ENCODE data around the gene MYOM1. TPM values are rescaled to one million over a fixed set of nuclear protein-coding genes. Genes with fewer than 3 reads are reported as not detected.

The MYOM1 gene
- total RNA-seq, 1 experiment from 2014 or later, result 0.41 TPM

DNA sequence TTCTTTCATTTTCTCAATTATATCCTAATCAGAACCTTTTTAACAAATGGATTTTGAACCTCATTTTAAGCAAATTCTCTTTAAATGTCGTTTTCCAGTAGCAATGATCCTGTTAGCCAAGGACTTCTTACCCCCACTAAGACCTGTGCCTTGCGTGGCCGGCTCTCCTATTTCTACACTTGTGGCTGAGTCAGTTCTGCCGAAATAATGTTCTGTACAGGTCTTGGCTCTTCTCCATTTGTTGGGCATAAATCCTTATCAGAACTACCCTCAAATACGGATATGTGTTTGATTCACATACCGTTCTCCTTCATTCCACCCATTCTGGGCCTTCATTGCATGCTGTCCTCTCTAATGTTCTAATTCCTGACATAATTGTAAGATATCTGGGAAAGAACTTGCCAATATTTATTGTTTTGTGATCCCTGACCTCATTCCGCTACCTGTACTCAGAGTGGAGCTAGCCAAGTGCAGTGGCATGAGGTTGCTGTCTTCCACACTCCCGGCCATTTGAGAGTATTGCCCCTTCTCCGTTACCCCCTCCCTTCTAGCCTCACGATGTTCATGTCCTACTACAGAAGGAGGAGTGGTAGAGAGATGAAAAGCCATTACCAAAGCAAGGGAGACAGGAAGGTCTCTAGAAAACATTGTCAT is 78.7 kb downstream of the MYOM1 start:
- BruUV-seq (replicated peaks), result no TSS peak
- TF ChIP-seq, protein P1, sequence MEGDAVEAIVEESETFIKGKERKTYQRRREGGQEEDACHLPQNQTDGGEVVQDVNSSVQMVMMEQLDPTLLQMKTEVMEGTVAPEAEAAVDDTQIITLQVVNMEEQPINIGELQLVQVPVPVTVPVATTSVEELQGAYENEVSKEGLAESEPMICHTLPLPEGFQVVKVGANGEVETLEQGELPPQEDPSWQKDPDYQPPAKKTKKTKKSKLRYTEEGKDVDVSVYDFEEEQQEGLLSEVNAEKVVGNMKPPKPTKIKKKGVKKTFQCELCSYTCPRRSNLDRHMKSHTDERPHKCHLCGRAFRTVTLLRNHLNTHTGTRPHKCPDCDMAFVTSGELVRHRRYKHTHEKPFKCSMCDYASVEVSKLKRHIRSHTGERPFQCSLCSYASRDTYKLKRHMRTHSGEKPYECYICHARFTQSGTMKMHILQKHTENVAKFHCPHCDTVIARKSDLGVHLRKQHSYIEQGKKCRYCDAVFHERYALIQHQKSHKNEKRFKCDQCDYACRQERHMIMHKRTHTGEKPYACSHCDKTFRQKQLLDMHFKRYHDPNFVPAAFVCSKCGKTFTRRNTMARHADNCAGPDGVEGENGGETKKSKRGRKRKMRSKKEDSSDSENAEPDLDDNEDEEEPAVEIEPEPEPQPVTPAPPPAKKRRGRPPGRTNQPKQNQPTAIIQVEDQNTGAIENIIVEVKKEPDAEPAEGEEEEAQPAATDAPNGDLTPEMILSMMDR (IDR thresholded peaks at IDR 0.05; ENCODE audit: insufficient read depth in 1 of 2, low read depth in 1 of 2, low read length in 1 of 2, severe bottlenecking in 1 of 2, unreplicated experiment in 1 of 2), result no peak
- no peak overlapping the region for H3K27ac Mint-ChIP-seq (ENCODE audit: unreplicated experiment)
- H3K27me3 Mint-ChIP-seq (ENCODE audit: insufficient read depth, unreplicated experiment), result no peaks in the 10 kb centered on the region
- no peaks in the 10 kb centered on the region for H3K9me3 ChIP-seq
- H3K36me3 ChIP-seq (ENCODE audit: control insufficient read depth, insufficient read depth, low read length), result no peaks in the 10 kb centered on the region
- no peak for DNase-seq
- H3K36me3 Mint-ChIP-seq (ENCODE audit: insufficient read depth, unreplicated experiment), result peaks cover 4% of the 10 kb centered on the region
- H3K4me3 Mint-ChIP-seq (ENCODE audit: unreplicated experiment), result no peak overlapping the region
- peaks cover 5% of the 10 kb centered on the region for H3K4me1 ChIP-seq
- H3K27me3 ChIP-seq (replicated peaks; ENCODE audit: control insufficient read depth, insufficient read depth, low read length), result no peaks in the 10 kb centered on the region
- H3K4me1 Mint-ChIP-seq (ENCODE audit: low read depth, unreplicated experiment), result no peaks in the 10 kb centered on the region
- CTCF ChIA-PET, result no interaction called here
- no peaks in the 10 kb centered on the region for H3K9me3 Mint-ChIP-seq (ENCODE audit: unreplicated experiment)
- POLR2A ChIA-PET, result no interaction called here
- intact Hi-C loops (cut with micrococcal nuclease; ENCODE audit: unreplicated experiment), result no loop called here
- H3K4me3 ChIP-seq (ENCODE audit: low read depth, low read length), result no peak overlapping the region

DNA sequence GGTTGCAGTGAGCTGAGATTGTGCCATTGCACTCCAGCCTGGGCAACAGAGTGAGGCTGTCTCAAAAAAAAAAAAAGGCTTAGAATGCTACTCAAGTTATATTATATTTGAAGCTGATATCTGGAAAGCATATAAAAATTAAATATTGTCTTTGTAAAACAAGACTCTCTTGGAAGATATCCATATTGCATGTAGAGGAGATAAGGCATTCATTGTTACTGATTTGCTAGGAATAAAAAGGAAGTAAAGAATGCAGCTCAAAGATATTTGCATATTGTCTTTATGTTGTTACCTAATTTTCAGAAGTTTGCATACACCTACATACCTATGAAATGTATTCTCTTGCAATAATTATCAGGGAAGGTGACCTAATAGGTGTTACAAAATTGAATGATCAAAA is 79.4 kb downstream of the MYOM1 start:
- peaks cover 4% of the 10 kb centered on the region for H3K36me3 Mint-ChIP-seq (ENCODE audit: insufficient read depth, unreplicated experiment)
- no peak for DNase-seq
- POLR2A ChIA-PET, result no interaction called here
- Histone ChIP-seq H3K4me1 (peaks cover 5% of the 10 kb centered on the region), H3K27me3 (replicated peaks; ENCODE audit: control insufficient read depth, insufficient read depth, low read length) (no peaks in the 10 kb centered on the region), H3K9me3 (no peaks in the 10 kb centered on the region), H3K36me3 (ENCODE audit: control insufficient read depth, insufficient read depth, low read length) (no peaks in the 10 kb centered on the region), H3K4me3 (ENCODE audit: low read depth, low read length) (no peak overlapping the region)
- CTCF ChIA-PET, result no interaction called here
- H3K27me3 Mint-ChIP-seq (ENCODE audit: insufficient read depth, unreplicated experiment), result no peaks in the 10 kb centered on the region
- H3K4me1 Mint-ChIP-seq (ENCODE audit: low read depth, unreplicated experiment), result no peaks in the 10 kb centered on the region
- BruUV-seq (replicated peaks), result no TSS peak
- H3K4me3 Mint-ChIP-seq (ENCODE audit: unreplicated experiment), result no peak overlapping the region
- H3K9me3 Mint-ChIP-seq (ENCODE audit: unreplicated experiment), result no peaks in the 10 kb centered on the region
- TF ChIP-seq, protein P1 (IDR thresholded peaks at IDR 0.05; ENCODE audit: insufficient read depth in 1 of 2, low read depth in 1 of 2, low read length in 1 of 2, severe bottlenecking in 1 of 2, unreplicated experiment in 1 of 2), result no peak
- no peak overlapping the region for H3K27ac Mint-ChIP-seq (ENCODE audit: unreplicated experiment)
- intact Hi-C loops (cut with micrococcal nuclease; ENCODE audit: unreplicated experiment), result no loop called here

DNA sequence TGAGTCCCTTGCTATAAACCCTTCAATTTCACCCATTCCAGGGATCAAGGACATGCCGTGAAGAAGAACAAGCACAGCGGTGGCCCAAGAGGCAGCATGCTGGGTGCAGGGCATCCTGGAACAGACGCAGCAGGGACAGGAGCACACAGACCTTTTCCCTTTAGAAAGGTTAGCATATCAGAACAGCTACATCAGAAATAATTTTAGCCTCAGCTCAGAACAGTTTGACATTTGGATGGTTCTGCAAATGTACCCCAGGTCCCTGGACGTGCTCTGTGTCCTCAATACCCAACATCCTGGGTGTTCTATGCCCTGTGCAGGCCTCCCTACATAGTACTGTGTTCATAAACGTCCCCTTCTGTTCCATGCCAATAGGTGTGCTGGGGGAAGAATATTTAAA is 80.4 kb downstream of the MYOM1 start:
- Mint-ChIP-seq H3K4me3 (ENCODE audit: unreplicated experiment) (no peak overlapping the region), H3K27me3 (ENCODE audit: insufficient read depth, unreplicated experiment) (no peaks in the 10 kb centered on the region), H3K27ac (ENCODE audit: unreplicated experiment) (no peak overlapping the region), H3K36me3 (ENCODE audit: insufficient read depth, unreplicated experiment) (peaks cover 4% of the 10 kb centered on the region), H3K4me1 (ENCODE audit: low read depth, unreplicated experiment) (no peaks in the 10 kb centered on the region), H3K9me3 (ENCODE audit: unreplicated experiment) (no peaks in the 10 kb centered on the region)
- peaks cover 5% of the 10 kb centered on the region for H3K4me1 ChIP-seq
- ChIA-PET POLR2A (no interaction called here), CTCF (no interaction called here)
- BruUV-seq (replicated peaks), result no TSS peak
- TF ChIP-seq, protein P1 (IDR thresholded peaks at IDR 0.05; ENCODE audit: insufficient read depth in 1 of 2, low read depth in 1 of 2, low read length in 1 of 2, severe bottlenecking in 1 of 2, unreplicated experiment in 1 of 2), result no peak
- DNase-seq, result no peak
- intact Hi-C loops (cut with micrococcal nuclease; ENCODE audit: unreplicated experiment), result no loop called here
- H3K4me3 ChIP-seq (ENCODE audit: low read depth, low read length), result no peak overlapping the region
- no peaks in the 10 kb centered on the region for H3K9me3 ChIP-seq
- H3K36me3 ChIP-seq (ENCODE audit: control insufficient read depth, insufficient read depth, low read length), result no peaks in the 10 kb centered on the region
- no peaks in the 10 kb centered on the region for H3K27me3 ChIP-seq (replicated peaks; ENCODE audit: control insufficient read depth, insufficient read depth, low read length)

All from Caco-2 (cell line).